ENCODE measurements around the gene ATM. TPM values are rescaled to one million over a fixed set of nuclear protein-coding genes. Genes with fewer than 3 reads are reported as not detected.
"Not testable (repeated sequence)": the region's sequence is repeated elsewhere in the genome, so short reads cannot be mapped to it uniquely, and the experiment has no call there.

The ATM gene
- total RNA-seq, 1 donor from 2014 or later: 116 TPM

- intact Hi-C loops (cut with micrococcal nuclease): not testable (repeated sequence)
Observed at GRCh38 chr11:108276985-108277616, 54.2 kb downstream of the ATM start.

- intact Hi-C loops (cut with micrococcal nuclease): no loop called here
Observed at GRCh38 chr11:108278546-108278945, 55.7 kb downstream of the ATM start.

GRCh38 chr11:108278954-108279353, 56.1 kb downstream of the ATM start:
- intact Hi-C loops (cut with micrococcal nuclease): no loop called here

GRCh38 chr11:108286370-108286769, 63.5 kb downstream of the ATM start:
- intact Hi-C loops (cut with micrococcal nuclease): no loop called here

- intact Hi-C loops (cut with micrococcal nuclease): no loop called here
Observed at GRCh38 chr11:108286956-108287355, 64.1 kb downstream of the ATM start.

- intact Hi-C loops (cut with micrococcal nuclease): not testable (repeated sequence)
Observed at GRCh38 chr11:108289066-108289465, 66.2 kb downstream of the ATM start.

- intact Hi-C loops (cut with micrococcal nuclease): no loop called here
Observed at GRCh38 chr11:108289699-108290098, 66.8 kb downstream of the ATM start.

- intact Hi-C loops (cut with micrococcal nuclease): no loop called here
Observed at GRCh38 chr11:108293229-108293628, 70.4 kb downstream of the ATM start.

- intact Hi-C loops (cut with micrococcal nuclease): loop anchor here (10.0 kb wide), 1 partner anchor 343 kb away; no protein-coding TSS in a partner anchor
Observed at GRCh38 chr11:108302121-108302785, 79.4 kb downstream of the ATM start.

GRCh38 chr11:108307751-108308150, 84.9 kb downstream of the ATM start:
- intact Hi-C loops (cut with micrococcal nuclease): loop anchor here (10.0 kb wide), 1 partner anchor 337 kb away; no protein-coding TSS in a partner anchor

- intact Hi-C loops (cut with micrococcal nuclease): no loop called here
Observed at GRCh38 chr11:108313444-108313843, 90.6 kb downstream of the ATM start.

GRCh38 chr11:108316061-108316460, 93.2 kb downstream of the ATM start:
- intact Hi-C loops (cut with micrococcal nuclease): no loop called here

- intact Hi-C loops (cut with micrococcal nuclease): no loop called here
Observed at GRCh38 chr11:108319541-108320145, 96.8 kb downstream of the ATM start.

GRCh38 chr11:108322666-108323065, 99.8 kb downstream of the ATM start:
- intact Hi-C loops (cut with micrococcal nuclease): no loop called here

- intact Hi-C loops (cut with micrococcal nuclease): no loop called here
Observed at GRCh38 chr11:108324587-108324986, 101.7 kb downstream of the ATM start.

- intact Hi-C loops (cut with micrococcal nuclease): loop anchor here (10.0 kb wide), 1 partner anchor 311 kb away; no protein-coding TSS in a partner anchor
Observed at GRCh38 chr11:108333403-108333899, 110.6 kb downstream of the ATM start.

GRCh38 chr11:108338750-108339149, 115.9 kb downstream of the ATM start:
- intact Hi-C loops (cut with micrococcal nuclease): loop anchor here (10.0 kb wide), 1 partner anchor 306 kb away; no protein-coding TSS in a partner anchor

GRCh38 chr11:108340973-108341372, 118.1 kb downstream of the ATM start:
- intact Hi-C loops (cut with micrococcal nuclease): no loop called here

- intact Hi-C loops (cut with micrococcal nuclease): no loop called here
Observed at GRCh38 chr11:108341654-108342053, 118.8 kb downstream of the ATM start.

GRCh38 chr11:108343714-108344113, 120.8 kb downstream of the ATM start:
- intact Hi-C loops (cut with micrococcal nuclease): no loop called here

GRCh38 chr11:108345767-108346166, 122.9 kb downstream of the ATM start:
- intact Hi-C loops (cut with micrococcal nuclease): no loop called here

GRCh38 chr11:108346451-108346850, 123.6 kb downstream of the ATM start:
- intact Hi-C loops (cut with micrococcal nuclease): no loop called here

All from T-helper 2 cell treated with Interferon-gamma antibody and Interleukin-4, amounts not matched to agents 100 ng/mL and 5 ng/mL, for 36 hours (primary cell).